Vagina (tissue), 2 donors: ENCODE results near the gene IL1RAPL1. TPM values are rescaled to one million over a fixed set of nuclear protein-coding genes. Genes with fewer than 3 reads are reported as not detected.

ENCODE experiments used
- DNase-seq, 2 donors: peaks; one replicate each; pipeline ENCODE4 v3.0.0-alpha.2; 2017; ENCODE audit errors: extremely low spot score in 2 of 2
- H3K27ac ChIP-seq: fragments of 200-600 bp; sonication (generic); one replicate; pipeline ENCODE4 v1.5.1; 2019
- H3K27me3 ChIP-seq: fragments of 200-600 bp; sonication (generic); one replicate; pipeline ENCODE4 v1.5.1; 2019
- H3K36me3 ChIP-seq, 2 donors: fragments of 200-600 bp; sonication (generic); one replicate each; pipeline ENCODE4 v1.5.1; 2017 to 2019
- H3K4me1 ChIP-seq: fragments of 200-600 bp; sonication (generic); one replicate; pipeline ENCODE4 v1.5.1; 2019
- H3K4me3 ChIP-seq, 2 donors: fragments of 200-600 bp; sonication (generic); 1 replicate in 1 of 2; 2 replicates in 1 of 2; pipeline ENCODE4 v1.5.1; 2016 to 2019
- H3K9me3 ChIP-seq: fragments of 200-600 bp; sonication (generic); one replicate; pipeline ENCODE4 v1.5.1; 2019
- POLR2A ChIP-seq, 2 donors: fragments of 450-650 bp; IDR thresholded peaks; one replicate each; pipeline ENCODE4 v1.6.1; 2017; ENCODE audit warnings: antibody characterized with exemption in 2 of 2, mild to moderate bottlenecking in 2 of 2, moderate library complexity in 2 of 2
- POLR2AphosphoS5 ChIP-seq, 2 donors: sonication (generic); formaldehyde crosslinking; IDR thresholded peaks; one replicate each; pipeline ENCODE4 v1.9.0; 2017; ENCODE audit warnings: antibody characterized with exemption in 2 of 2, mild to moderate bottlenecking in 2 of 2, low read depth in 1 of 2; ENCODE audit not compliant: insufficient read depth in 1 of 2
- intact Hi-C: fragments of 100-400 bp; cut with DNase I; formaldehyde crosslinking; loops from one replicate; pipeline ENCODE4 v1.15.1; 2023
- total RNA-seq: library from RNA; depleted of rRNA; stranded (reverse); fragments of >200 nt; gene quantifications from one replicate; pipeline ENCODE4 v1.2.3, GENCODE V29; 2016
- TF ChIP-seq, protein P1 (sequence below), 3 experiments: fragments of 450-650 bp in 2 of 3; fragments of 200-600 bp in 1 of 3; sonication (generic) in 1 of 3; IDR thresholded peaks; one replicate each; pipeline ENCODE4 v1.5.1; 2017 to 2019; ENCODE audit warnings: antibody characterized with exemption in 3 of 3, mild to moderate bottlenecking in 2 of 3, moderate library complexity in 2 of 3

Gene IL1RAPL1
- total RNA-seq, 1 donor from 2014 or later: not detected

DNA sequence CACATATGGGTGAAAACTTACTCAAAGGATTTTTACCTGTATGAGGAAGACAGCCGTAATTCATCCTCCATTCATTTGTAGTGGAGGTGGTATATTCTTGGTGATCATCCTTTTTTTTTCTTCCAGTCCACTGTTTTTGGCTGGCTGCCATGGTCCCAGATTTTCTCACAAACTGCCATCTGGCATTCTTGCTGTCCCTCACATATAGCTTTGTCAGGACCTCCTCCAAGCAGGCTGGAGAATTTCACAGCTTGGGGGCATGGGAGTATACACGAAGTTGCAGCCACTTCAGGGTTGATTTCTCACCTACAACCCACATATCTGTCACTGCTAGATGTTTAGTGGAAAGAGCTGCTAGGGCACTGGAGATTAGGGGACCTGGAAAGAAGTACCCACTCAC, 401.0 kb downstream of the IL1RAPL1 start:
- H3K27ac ChIP-seq: no peak overlapping the region
- H3K4me3 ChIP-seq: no peak overlapping the region
- DNase-seq: no peak
- intact Hi-C loops: no loop called here
- H3K36me3 ChIP-seq: no peaks in the 10 kb centered on the region
- H3K27me3 ChIP-seq: no peaks in the 10 kb centered on the region
- TF ChIP-seq POLR2A (IDR thresholded peaks at IDR 0.05): no peak
- TF ChIP-seq, protein P1, sequence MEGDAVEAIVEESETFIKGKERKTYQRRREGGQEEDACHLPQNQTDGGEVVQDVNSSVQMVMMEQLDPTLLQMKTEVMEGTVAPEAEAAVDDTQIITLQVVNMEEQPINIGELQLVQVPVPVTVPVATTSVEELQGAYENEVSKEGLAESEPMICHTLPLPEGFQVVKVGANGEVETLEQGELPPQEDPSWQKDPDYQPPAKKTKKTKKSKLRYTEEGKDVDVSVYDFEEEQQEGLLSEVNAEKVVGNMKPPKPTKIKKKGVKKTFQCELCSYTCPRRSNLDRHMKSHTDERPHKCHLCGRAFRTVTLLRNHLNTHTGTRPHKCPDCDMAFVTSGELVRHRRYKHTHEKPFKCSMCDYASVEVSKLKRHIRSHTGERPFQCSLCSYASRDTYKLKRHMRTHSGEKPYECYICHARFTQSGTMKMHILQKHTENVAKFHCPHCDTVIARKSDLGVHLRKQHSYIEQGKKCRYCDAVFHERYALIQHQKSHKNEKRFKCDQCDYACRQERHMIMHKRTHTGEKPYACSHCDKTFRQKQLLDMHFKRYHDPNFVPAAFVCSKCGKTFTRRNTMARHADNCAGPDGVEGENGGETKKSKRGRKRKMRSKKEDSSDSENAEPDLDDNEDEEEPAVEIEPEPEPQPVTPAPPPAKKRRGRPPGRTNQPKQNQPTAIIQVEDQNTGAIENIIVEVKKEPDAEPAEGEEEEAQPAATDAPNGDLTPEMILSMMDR (IDR thresholded peaks at IDR 0.05): no peak
- no peak for TF ChIP-seq POLR2AphosphoS5 (IDR thresholded peaks at IDR 0.05; ENCODE audit: insufficient read depth in 1 of 2, low read depth in 1 of 2)
- H3K4me1 ChIP-seq: no peaks in the 10 kb centered on the region
- H3K9me3 ChIP-seq: no peaks in the 10 kb centered on the region

DNA sequence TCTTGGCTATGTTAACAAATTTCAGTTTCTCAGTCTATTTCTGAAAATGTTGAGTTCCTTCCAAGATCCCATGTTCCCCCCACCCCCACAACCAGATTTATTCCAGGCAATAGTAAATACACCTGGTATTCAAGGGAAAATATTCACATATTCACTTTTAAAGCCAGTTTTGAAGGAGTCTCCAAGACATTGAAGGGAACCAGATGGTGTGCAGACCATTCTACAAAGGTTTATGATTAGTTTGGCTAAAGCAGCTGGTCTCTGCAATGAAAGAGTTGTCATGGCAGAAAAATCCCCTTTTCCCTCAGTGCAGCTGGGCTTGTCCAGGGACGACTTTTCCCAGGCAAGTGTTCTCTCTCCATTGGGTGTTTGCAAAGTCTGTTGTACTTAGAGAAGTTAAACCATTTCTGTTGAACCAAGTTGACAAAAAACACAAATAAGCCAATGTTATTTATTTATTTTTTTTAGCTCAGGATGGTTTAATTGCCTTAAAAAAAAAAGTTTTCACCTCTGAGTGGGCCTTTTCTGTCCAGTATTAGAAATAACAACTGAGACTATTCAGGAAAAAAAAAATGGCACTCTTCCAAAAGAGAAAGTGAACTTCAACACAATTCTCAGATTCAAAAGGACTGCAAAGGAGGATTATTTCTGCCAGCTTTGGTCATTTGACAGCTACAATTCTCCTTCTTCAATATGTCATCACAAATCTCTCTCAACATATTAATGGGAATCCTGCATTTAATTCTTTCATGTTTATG, 410.6 kb downstream of the IL1RAPL1 start:
- no peak overlapping the region for H3K4me3 ChIP-seq
- TF ChIP-seq POLR2AphosphoS5 (IDR thresholded peaks at IDR 0.05; ENCODE audit: insufficient read depth in 1 of 2, low read depth in 1 of 2) (no peak), POLR2A (IDR thresholded peaks at IDR 0.05) (no peak)
- TF ChIP-seq, protein P1 (IDR thresholded peaks at IDR 0.05): no peak
- intact Hi-C loops: no loop called here
- H3K9me3 ChIP-seq: no peaks in the 10 kb centered on the region
- H3K4me1 ChIP-seq: no peaks in the 10 kb centered on the region
- DNase-seq: no peak
- no peak overlapping the region for H3K27ac ChIP-seq
- no peaks in the 10 kb centered on the region for H3K27me3 ChIP-seq
- no peaks in the 10 kb centered on the region for H3K36me3 ChIP-seq

DNA sequence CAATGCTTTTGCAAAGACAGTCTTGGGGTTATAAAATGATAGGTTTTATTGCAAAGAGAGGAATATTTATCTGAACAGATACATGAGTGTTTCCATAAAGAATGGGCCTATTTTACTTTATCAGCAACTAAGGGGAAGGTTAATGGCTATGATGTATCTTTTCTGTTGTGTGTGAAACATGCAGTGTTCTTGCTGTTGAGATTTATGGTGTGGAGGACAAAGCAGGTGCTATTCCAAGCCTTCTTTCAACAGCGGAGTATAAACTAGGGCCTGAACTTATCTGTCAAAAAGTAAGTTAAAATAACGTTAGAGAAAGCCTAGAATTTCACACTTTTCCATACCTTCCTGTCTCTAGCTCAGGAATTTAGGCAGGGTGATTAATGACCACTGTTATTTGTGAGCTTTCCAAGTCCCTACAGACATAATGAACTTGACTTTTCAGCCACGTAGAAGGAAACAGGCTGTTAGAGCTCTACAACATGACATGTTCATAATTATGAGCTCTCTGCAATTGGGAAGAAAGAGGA, 411.4 kb downstream of the IL1RAPL1 start:
- Histone ChIP-seq H3K36me3 (no peaks in the 10 kb centered on the region), H3K27ac (no peak overlapping the region), H3K9me3 (no peaks in the 10 kb centered on the region), H3K4me3 (no peak overlapping the region), H3K4me1 (no peaks in the 10 kb centered on the region), H3K27me3 (no peaks in the 10 kb centered on the region)
- intact Hi-C loops: no loop called here
- TF ChIP-seq POLR2A (IDR thresholded peaks at IDR 0.05): no peak
- TF ChIP-seq POLR2AphosphoS5 (IDR thresholded peaks at IDR 0.05; ENCODE audit: insufficient read depth in 1 of 2, low read depth in 1 of 2): no peak
- TF ChIP-seq, protein P1 (IDR thresholded peaks at IDR 0.05): no peak
- no peak for DNase-seq

DNA sequence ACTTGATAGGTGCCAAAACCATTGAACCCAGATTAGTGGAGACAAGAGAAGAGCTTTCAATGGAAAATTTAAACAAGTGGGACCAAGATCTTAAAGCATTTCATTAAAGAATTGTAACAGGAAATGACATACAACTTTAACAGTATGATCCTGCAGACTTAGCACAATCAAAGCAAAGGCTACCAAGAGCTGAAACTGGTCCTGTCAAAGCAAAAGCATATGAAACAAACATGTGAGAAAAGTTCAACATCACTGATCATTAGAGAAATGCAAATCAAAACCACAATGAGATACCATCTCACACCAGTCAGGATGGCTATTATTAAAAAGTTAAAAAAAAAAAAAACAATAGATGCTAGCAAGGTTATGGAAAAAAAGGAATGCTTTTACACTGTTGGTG, 425.6 kb downstream of the IL1RAPL1 start:
- DNase-seq: no peak
- no peak for TF ChIP-seq POLR2A (IDR thresholded peaks at IDR 0.05)
- TF ChIP-seq POLR2AphosphoS5 (IDR thresholded peaks at IDR 0.05; ENCODE audit: insufficient read depth in 1 of 2, low read depth in 1 of 2): no peak
- TF ChIP-seq, protein P1 (IDR thresholded peaks at IDR 0.05): no peak
- Histone ChIP-seq H3K36me3 (no peaks in the 10 kb centered on the region), H3K9me3 (no peaks in the 10 kb centered on the region), H3K27ac (no peak overlapping the region), H3K4me1 (no peaks in the 10 kb centered on the region), H3K4me3 (no peak overlapping the region), H3K27me3 (no peaks in the 10 kb centered on the region)
- intact Hi-C loops: no loop called here

DNA sequence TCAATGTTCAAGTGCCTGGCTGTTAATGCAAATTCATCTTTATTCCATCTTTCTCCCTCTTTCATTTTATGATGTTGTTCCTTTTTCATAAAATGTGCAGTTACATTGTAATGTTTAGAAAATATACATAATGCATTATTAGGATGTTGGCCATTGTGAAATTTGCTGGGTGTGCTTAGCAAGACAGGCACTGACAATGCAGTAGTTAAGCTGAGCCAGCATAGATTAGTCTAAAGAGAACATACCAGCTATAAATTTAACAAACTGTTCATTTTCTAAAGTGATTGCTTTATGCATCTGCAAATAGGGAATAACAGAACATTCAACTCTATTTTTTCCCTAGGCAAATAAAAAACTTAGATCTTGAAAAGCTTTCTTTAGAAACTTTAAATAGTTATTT, 436.0 kb downstream of the IL1RAPL1 start:
- intact Hi-C loops: no loop called here
- H3K4me1 ChIP-seq: no peaks in the 10 kb centered on the region
- no peak for DNase-seq
- TF ChIP-seq, protein P1 (IDR thresholded peaks at IDR 0.05): no peak
- no peak for TF ChIP-seq POLR2A (IDR thresholded peaks at IDR 0.05)
- no peak for TF ChIP-seq POLR2AphosphoS5 (IDR thresholded peaks at IDR 0.05; ENCODE audit: insufficient read depth in 1 of 2, low read depth in 1 of 2)
- no peaks in the 10 kb centered on the region for H3K9me3 ChIP-seq
- no peaks in the 10 kb centered on the region for H3K36me3 ChIP-seq
- no peaks in the 10 kb centered on the region for H3K27me3 ChIP-seq
- no peak overlapping the region for H3K4me3 ChIP-seq
- H3K27ac ChIP-seq: no peak overlapping the region
